ENCODE measurements around the gene TALDO1.

GRCh38 chr11:795634-796564, 48.6 kb downstream of the TALDO1 start:
- no peak for TF ChIP-seq CTCF (IDR thresholded peaks at IDR 0.05; ENCODE audit: control extremely low read depth in 1 of 3, insufficient read depth in 1 of 3, low read depth in 1 of 3, low read length in 3 of 3)
- no peak for TF ChIP-seq RNF2 (IDR thresholded peaks at IDR 0.05; ENCODE audit: borderline replicate concordance, low read depth, low read length, missing control alignments, poor library complexity, severe bottlenecking)

Data from H1 (cell line).